Camera-type eye (tissue), 1 donor: ENCODE data around the gene TSGA10. TPM values are rescaled to one million over a fixed set of nuclear protein-coding genes. Genes with fewer than 3 reads are reported as not detected.

ENCODE experiments used
- total RNA-seq: library from RNA; depleted of rRNA; stranded (reverse); fragments of >200 nt; gene quantifications from one replicate; pipeline ENCODE4 v1.2.3, GENCODE V29; 2014

TSGA10 gene
- 20.8 TPM for total RNA-seq

DNA sequence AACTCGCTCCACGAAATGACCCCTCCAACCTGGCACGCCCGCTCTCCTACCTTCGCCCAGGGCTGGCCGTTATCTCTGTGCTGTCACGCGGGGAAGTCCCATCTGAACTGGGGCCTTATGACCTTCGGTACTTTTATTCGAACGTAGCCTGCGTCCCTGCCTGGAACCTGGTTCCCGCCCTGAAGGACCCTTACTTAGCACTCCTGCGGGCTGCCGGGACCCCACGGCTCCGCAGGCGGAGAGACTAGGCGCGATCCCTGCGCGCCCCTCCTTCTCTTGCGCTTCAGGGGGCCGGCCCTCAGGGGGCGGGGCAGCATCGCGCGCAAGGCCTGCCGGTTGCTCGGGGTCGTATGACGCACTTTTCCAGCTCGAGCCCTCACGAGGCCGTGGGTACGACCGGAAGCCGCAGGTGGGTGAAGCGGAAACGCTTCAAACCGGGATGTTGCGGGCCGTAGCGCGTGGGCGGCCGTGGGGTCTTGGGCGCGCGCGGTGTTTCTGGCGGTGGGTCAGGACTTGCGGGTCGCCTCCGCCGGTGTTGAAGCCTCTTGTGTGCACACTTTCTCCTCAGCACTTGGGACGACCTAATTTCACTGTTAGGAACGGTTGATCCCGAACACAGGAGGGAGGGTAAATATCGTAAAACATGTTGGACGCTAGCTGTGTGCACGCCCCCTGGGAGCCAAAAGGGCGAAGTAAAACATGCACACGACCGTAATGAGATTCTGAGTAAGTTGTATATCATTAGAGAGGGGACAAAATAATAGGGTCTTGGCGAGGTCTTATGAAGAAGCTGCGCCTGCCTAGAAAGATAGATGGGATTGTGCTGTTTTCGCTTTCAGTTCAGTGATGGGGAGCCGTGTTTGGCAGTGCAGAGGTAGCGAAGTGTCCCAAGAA, at the start of gene TSGA10, which contains the start of gene LIPT1:
Gene TSGA10 (minus strand): TSS at position 300 of the 894 bp plus-strand sequence. CDS start 45,503 bp downstream, outside the sequence.
Gene LIPT1 (plus strand): TSS at position 325 of the 894 bp plus-strand sequence. CDS start 6,991 bp downstream, outside the sequence.

GRCh38 chr2:99180755-99181623, 26.2 kb upstream of the TSGA10 start, which contains the start of the genes MITD1 and MRPL30:
MITD1 (minus strand) TSS chr2:99181058; CDS start chr2:99180981, 77 bp downstream.
MRPL30 (plus strand) TSS chr2:99181184; CDS start chr2:99186204, 5,020 bp downstream.

DNA sequence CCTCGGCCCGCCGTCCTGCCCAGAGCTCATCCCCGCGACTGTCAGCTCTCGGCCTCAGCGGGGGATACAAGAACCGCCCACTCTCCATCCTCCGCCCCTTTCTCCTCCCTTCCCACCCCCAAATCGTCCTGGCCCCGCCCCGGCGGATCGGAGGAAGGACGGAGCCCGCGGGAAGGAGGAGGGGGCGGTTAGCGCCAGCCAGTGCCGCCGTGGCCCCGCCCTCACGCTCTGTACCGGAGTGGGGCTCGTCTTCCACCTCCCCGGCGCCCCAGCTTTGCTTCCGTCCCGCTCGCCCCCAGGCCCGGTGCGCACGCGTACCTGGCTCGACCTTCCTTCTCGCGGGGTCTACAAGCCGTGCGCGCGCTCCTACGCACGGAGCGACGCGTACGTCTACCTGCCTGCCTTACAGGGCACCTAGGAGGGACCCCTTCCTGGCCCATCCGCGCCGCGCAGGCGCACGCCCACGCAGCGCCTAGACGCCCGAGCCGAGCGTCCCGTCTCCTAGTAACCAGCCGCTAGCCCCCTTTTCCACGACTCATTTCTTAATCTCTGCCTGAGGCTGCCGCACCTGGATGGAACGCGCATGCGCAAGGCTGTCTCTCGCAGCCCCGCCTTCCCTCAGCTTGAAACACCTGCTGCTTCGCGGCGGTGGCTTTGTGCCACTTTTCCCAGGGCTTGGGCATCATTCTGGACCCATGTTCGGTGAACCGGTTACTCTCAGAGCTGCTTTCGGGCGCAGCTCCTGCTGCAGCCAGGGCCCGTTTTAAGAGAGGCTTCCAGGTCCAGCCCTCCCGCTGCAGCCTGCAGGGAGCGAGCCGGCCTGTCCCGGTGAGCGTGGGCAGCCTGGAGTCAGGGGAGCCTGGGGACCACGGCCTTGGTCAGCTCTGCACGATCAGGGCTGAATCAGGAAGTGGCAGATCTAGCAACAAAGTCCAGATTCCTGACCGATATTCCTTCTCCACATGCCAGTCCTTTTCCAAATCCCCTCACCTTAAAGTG, 13.3 kb downstream of the TSGA10 start, which contains the start of gene C2orf15:
Gene C2orf15 (plus strand): TSS at position 598 of the 999 bp plus-strand sequence. CDS start 8,852 bp downstream, outside the sequence.

Other genes starting within 250 kb of the TSGA10 start
- 4.6 TPM for gene CRACDL, start 218.7 kb downstream of the TSGA10 start, total RNA-seq
- gene C2orf15, start 13.2 kb downstream of the TSGA10 start, total RNA-seq: 3.6 TPM
- 11.1 TPM for gene LIPT1, start within 50 bp of the TSGA10 start, total RNA-seq
- gene MITD1, start 26.1 kb upstream of the TSGA10 start, total RNA-seq: 25.0 TPM
- gene MRPL30, start 26.2 kb upstream of the TSGA10 start, total RNA-seq: 35.3 TPM
- not detected for gene LYG2, start 100.7 kb upstream of the TSGA10 start, total RNA-seq
- gene LYG1, start 146.3 kb upstream of the TSGA10 start, total RNA-seq: 1.5 TPM
- 50.7 TPM for gene TXNDC9, start 181.4 kb upstream of the TSGA10 start, total RNA-seq
- gene EIF5B, start 182.4 kb upstream of the TSGA10 start, total RNA-seq: 32.5 TPM